Esophagus muscularis mucosa (tissue), 4 donors: Measurements from ENCODE around the gene GRM4. TPM values are rescaled to one million over a fixed set of nuclear protein-coding genes. Genes with fewer than 3 reads are reported as not detected.

Experiments
- DNase-seq: peaks from one replicate; pipeline ENCODE4 v3.0.0-alpha.2; 2017; ENCODE audit errors: extremely low spot score
- H3K27ac ChIP-seq, 4 donors: fragments of 200-600 bp; sonication (generic); replicated peaks in 1 of 4; 1 replicate in 3 of 4; 2 replicates in 1 of 4; pipeline ENCODE4 v1.5.1; 2016 to 2019; ENCODE audit warnings: mild to moderate bottlenecking in 1 of 4
- H3K27me3 ChIP-seq, 4 donors: fragments of 200-600 bp; sonication (generic); one replicate each; pipeline versions ENCODE4 v1.5.1 to v1.6.0; 2016 to 2019
- H3K36me3 ChIP-seq, 4 donors: fragments of 200-600 bp; sonication (generic); one replicate each; pipeline ENCODE4 v1.5.1; 2016 to 2019
- H3K4me1 ChIP-seq, 4 donors: fragments of 200-600 bp; sonication (generic); one replicate each; pipeline ENCODE4 v1.5.1; 2016 to 2019
- H3K4me3 ChIP-seq, 4 donors: fragments of 200-600 bp; sonication (generic); 1 replicate in 2 of 4; 2 replicates in 2 of 4; pipeline ENCODE4 v1.5.1; 2016 to 2019; ENCODE audit warnings: mild to moderate bottlenecking in 4 of 4, moderate library complexity in 1 of 4
- H3K9me3 ChIP-seq, 4 donors: fragments of 200-600 bp; sonication (generic); 1 replicate in 3 of 4; 2 replicates in 1 of 4; pipeline ENCODE4 v1.5.1; 2016 to 2019
- EP300 ChIP-seq: sonication (generic); formaldehyde crosslinking; IDR thresholded peaks from one replicate; pipeline ENCODE4 v1.6.1; 2017; ENCODE audit warnings: antibody characterized with exemption
- POLR2A ChIP-seq: fragments of 450-650 bp; IDR thresholded peaks from one replicate; pipeline ENCODE4 v1.6.1; 2017; ENCODE audit warnings: antibody characterized with exemption, moderate library complexity, mild to moderate bottlenecking, low read depth
- POLR2AphosphoS5 ChIP-seq, 2 donors: sonication (generic); formaldehyde crosslinking; IDR thresholded peaks; one replicate each; pipeline ENCODE4 v1.6.1; 2017; ENCODE audit warnings: antibody characterized with exemption in 2 of 2
- WGBS: methylation state at CpG from one replicate; pipeline ENCODE4 v1.1.5; 2018; 5-methylcytosine and 5-hydroxymethylcytosine counted together
- intact Hi-C: fragments of 100-400 bp; cut with DNase I; formaldehyde crosslinking; loops from one replicate; pipeline ENCODE4 v1.15.1; 2023
- total RNA-seq, 4 donors: library from RNA; depleted of rRNA; stranded (reverse); fragments of >200 nt; gene quantifications; one replicate each; pipeline versions ENCODE4 v1.1.0 to v1.2.1, GENCODE V29; 2016
- TF ChIP-seq, protein P1 (sequence below), 3 experiments: fragments of 200-600 bp in 2 of 3; fragments of 450-650 bp in 1 of 3; sonication (generic) in 2 of 3; IDR thresholded peaks; one replicate each; pipeline ENCODE4 v1.5.1; 2017 to 2019; ENCODE audit warnings: antibody characterized with exemption in 3 of 3, mild to moderate bottlenecking in 2 of 3, moderate library complexity in 1 of 3

Gene GRM4
- total RNA-seq, 4 donors from 2014 or later = not detected

DNA sequence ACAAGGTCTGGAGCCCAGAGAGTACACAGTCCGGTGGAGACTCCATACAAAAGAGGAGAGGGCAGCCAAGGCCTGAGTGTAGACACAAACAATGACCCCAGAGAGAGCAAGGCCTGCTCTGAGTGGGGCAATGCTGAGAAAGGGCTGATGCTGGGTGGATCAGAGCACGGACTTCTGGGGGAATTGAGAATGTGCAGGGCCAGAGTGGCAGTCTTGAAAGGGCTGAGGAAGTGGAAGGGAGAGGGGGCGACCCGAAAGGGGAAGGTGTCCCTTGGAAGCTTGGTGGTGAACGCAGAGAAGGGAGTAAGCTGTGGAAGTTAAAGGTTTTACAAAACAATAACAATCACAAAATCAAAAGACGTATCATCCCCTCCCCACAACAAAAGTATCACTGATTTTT, 12.0 kb upstream of the GRM4 start:
- no peak for DNase-seq

DNA sequence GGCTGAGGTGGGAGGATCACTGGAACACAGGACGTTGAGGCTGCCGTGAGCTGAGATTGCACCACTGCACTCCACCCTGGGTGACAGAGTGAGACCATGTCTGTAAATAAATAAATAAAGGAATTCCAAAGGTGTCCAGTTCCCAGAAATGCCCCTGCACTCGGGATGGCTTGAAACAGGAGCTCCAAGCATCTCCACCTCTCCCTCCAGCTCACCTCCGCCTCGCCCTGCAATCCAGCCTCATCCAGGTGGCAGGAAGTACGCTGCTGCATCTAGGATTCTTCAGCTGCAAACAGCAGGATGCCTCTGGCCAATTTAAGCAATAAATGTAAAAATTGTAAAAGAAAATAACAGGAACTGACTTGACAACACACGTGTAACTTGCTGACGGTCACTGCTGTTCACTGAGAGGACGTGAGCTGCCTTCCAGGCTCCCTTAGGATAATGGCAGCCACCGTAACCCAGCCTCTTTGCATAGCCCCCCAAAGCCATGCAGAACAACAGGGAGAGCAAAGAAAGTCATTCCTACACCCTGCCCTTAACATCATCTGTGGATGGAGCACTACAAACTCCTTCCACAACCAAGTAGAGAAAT, 11.4 kb upstream of the GRM4 start:
- intact Hi-C loops = loop anchor here (5.0 kb wide), 1 partner anchor 390 kb away; no protein-coding TSS in a partner anchor
- TF ChIP-seq POLR2A (no peak), POLR2AphosphoS5 (IDR thresholded peaks at IDR 0.05) (no peak), EP300 (no peak)
- TF ChIP-seq, protein P1, sequence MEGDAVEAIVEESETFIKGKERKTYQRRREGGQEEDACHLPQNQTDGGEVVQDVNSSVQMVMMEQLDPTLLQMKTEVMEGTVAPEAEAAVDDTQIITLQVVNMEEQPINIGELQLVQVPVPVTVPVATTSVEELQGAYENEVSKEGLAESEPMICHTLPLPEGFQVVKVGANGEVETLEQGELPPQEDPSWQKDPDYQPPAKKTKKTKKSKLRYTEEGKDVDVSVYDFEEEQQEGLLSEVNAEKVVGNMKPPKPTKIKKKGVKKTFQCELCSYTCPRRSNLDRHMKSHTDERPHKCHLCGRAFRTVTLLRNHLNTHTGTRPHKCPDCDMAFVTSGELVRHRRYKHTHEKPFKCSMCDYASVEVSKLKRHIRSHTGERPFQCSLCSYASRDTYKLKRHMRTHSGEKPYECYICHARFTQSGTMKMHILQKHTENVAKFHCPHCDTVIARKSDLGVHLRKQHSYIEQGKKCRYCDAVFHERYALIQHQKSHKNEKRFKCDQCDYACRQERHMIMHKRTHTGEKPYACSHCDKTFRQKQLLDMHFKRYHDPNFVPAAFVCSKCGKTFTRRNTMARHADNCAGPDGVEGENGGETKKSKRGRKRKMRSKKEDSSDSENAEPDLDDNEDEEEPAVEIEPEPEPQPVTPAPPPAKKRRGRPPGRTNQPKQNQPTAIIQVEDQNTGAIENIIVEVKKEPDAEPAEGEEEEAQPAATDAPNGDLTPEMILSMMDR (IDR thresholded peaks at IDR 0.05) = no peak
- Histone ChIP-seq H3K36me3 (no peaks in the 10 kb centered on the region), H3K4me3 (no peak overlapping the region), H3K9me3 (peaks cover 0 to 24% (median 18%) of the 10 kb centered on the region in 4 donors), H3K27me3 (peaks cover 4 to 56% (median 17%) of the 10 kb centered on the region in 4 donors), H3K27ac (no peak overlapping the region), H3K4me1 (peaks cover 5 to 10% (median 8%) of the 10 kb centered on the region in 4 donors)
- 77% methylated on average over 10 of the region's 10 CpGs for WGBS
- no peak for DNase-seq

More for the DNA sequence above, 12.0 kb upstream of the GRM4 start:
- no peaks in the 10 kb centered on the region for H3K36me3 ChIP-seq
- H3K9me3 ChIP-seq = peaks cover 0 to 24% (median 18%) of the 10 kb centered on the region in 4 donors
- H3K4me1 ChIP-seq = peaks cover 5 to 10% (median 8%) of the 10 kb centered on the region in 4 donors
- 53% methylated on average over 6 of the region's 6 CpGs for whole genome bisulfite sequencing
- intact Hi-C loops = loop anchor here (5.0 kb wide), 1 partner anchor 391 kb away; no protein-coding TSS in a partner anchor
- H3K27me3 ChIP-seq = peaks cover 4 to 51% (median 17%) of the 10 kb centered on the region in 4 donors
- no peak for TF ChIP-seq EP300
- TF ChIP-seq, protein P1 (IDR thresholded peaks at IDR 0.05) = no peak
- no peak for TF ChIP-seq POLR2A
- no peak for TF ChIP-seq POLR2AphosphoS5 (IDR thresholded peaks at IDR 0.05)
- no peak overlapping the region for H3K4me3 ChIP-seq
- no peak overlapping the region for H3K27ac ChIP-seq

DNA sequence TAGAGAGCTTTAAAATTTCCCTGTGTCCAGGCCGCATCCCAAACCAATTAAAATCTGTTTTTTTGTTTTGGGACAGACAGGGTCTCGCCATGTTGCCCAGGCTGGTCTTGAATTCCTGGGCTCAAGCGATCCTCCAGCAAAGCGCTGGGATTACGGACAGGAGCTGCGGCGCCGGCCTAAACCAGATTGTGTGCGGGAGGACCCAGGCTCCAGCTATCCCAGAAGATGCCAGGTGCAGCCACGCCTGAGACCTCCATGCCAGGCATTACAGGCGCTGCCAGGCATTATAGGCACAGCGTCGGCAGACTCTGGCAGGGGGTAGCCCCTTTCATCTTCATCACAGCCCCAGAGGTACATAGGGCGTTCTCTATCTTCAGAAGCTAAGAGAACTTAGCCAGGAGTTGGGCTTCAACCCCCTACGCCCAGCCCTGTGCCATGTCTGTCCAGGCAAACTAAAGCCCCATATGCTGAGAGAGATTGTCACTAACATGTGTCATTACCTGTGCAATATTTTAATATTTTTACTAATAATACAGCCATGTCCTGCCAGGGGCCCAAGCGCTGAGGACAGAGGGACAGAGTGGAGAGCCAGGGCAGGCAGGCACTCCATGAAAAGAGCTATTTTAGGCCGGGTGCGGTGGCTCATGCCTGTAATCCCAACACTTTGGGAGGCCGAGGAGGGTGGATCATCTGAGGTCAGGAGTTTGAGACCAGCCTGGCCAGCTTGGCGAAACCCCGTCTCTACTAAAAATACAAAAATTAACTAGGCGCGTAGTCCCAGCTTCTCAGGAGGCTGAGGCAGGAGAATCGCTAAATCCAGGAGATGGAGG, 9.8 kb upstream of the GRM4 start:
- 87% methylated on average over 18 of the region's 24 CpGs for WGBS
- DNase-seq = no peak
- Histone ChIP-seq H3K36me3 (no peaks in the 10 kb centered on the region), H3K4me1 (peaks cover 5 to 10% (median 8%) of the 10 kb centered on the region in 4 donors), H3K9me3 (peaks cover 0 to 24% (median 18%) of the 10 kb centered on the region in 4 donors), H3K27ac (no peak overlapping the region), H3K4me3 (no peak overlapping the region), H3K27me3 (peaks cover 4 to 73% (median 21%) of the 10 kb centered on the region in 4 donors)
- intact Hi-C loops = loop anchor here (5.0 kb wide), 1 partner anchor 388 kb away; no protein-coding TSS in a partner anchor
- TF ChIP-seq, protein P1 (IDR thresholded peaks at IDR 0.05) = no peak
- no peak for TF ChIP-seq EP300
- TF ChIP-seq POLR2AphosphoS5 (IDR thresholded peaks at IDR 0.05) = no peak
- no peak for TF ChIP-seq POLR2A

GRCh38 chr6:34154668-34155447, 9.0 kb upstream of the GRM4 start:
- WGBS = 10% methylated on average over 51 of the region's 61 CpGs
- peaks cover 5 to 10% (median 8%) of the 10 kb centered on the region in 4 donors for H3K4me1 ChIP-seq
- H3K9me3 ChIP-seq = peaks cover 0 to 19% (median 12%) of the 10 kb centered on the region in 4 donors
- H3K27ac ChIP-seq = no peak overlapping the region
- peak overlapping the region; percentile 15 to 44 (median 24) for H3K4me3 ChIP-seq
- TF ChIP-seq POLR2A = no peak
- no peak for TF ChIP-seq EP300
- TF ChIP-seq POLR2AphosphoS5 (IDR thresholded peaks at IDR 0.05) = no peak
- TF ChIP-seq, protein P1 (IDR thresholded peaks at IDR 0.05) = peak; percentile 90 to 98 (median 95)
- intact Hi-C loops = loop anchor here (5.0 kb wide), 2 partner anchors 388 to 413 kb away; no protein-coding TSS in a partner anchor
- DNase-seq = no peak
- H3K36me3 ChIP-seq = no peaks in the 10 kb centered on the region
- peaks cover 4 to 81% (median 21%) of the 10 kb centered on the region in 4 donors for H3K27me3 ChIP-seq
